Sciatic nerve (tissue), 2 donors: Measurements from ENCODE around the gene TBKBP1. TPM values are rescaled to one million over a fixed set of nuclear protein-coding genes. Genes with fewer than 3 reads are reported as not detected.
A peak's percentile ranks its signal among the peaks of the same experiment; 100 is the strongest.

ENCODE experiments used
- ATAC-seq: fragments of 200-7000 bp; cut with Tn5 transposase; one replicate; pipeline ENCODE4 v1.9.1; 2020; ENCODE audit warnings: mild to moderate bottlenecking, moderate library complexity
- DNase-seq: peaks from one replicate; pipeline ENCODE4 v3.0.0-alpha.2; 2020; ENCODE audit warnings: low spot score
- intact Hi-C: fragments of 100-400 bp; cut with DNase I; formaldehyde crosslinking; loops from one replicate; pipeline ENCODE4 v1.14.2; 2022
- total RNA-seq: library from RNA; stranded (reverse); fragmentation: NEBNext Ultra II Directional; extraction: Animal tissue kit (Norgen Biotek cat#: 25700); gene quantifications from one replicate; pipeline ENCODE4 v1.2.1, GENCODE V29; 2021
- donor health status: DM: no; HTN: no; CAD: no.
- donor health status: DM: no; HTN: no; CAD: no.

The TBKBP1 gene
- total RNA-seq, result 19.9 TPM

- DNase-seq (peak; percentile 80), ATAC-seq (peak; percentile 1)
- intact Hi-C loops, result no loop called here
These were observed at the start of gene TBKBP1 for GRCh38 chr17:47693731-47694580. TSS of gene TBKBP1 (plus strand) at chr17:47694161. CDS start at chr17:47696113, 1,952 bp downstream.

GRCh38 chr17:47644324-47644723 is 49.6 kb upstream of the TBKBP1 start:
- ATAC-seq, result no peak
- no peak for DNase-seq
- intact Hi-C loops, result no loop called here

GRCh38 chr17:47649153-47649971 is 44.6 kb upstream of the TBKBP1 start, which contains the start of gene KPNB1:
TSS of gene KPNB1 (plus strand) at chr17:47649919. CDS start at chr17:47650245, 326 bp downstream.
- ATAC-seq (peak; percentile 96), DNase-seq (peak; percentile 99)
- intact Hi-C loops, result no loop called here

GRCh38 chr17:47649972-47650524 is 43.9 kb upstream of the TBKBP1 start:
- peak; percentile 27 for ATAC-seq
- intact Hi-C loops, result no loop called here
- no peak for DNase-seq

GRCh38 chr17:47650525-47651522 is 43.1 kb upstream of the TBKBP1 start:
- DNase-seq (peak; percentile 96), ATAC-seq (peak; percentile 84)
- intact Hi-C loops, result no loop called here

- intact Hi-C loops, result no loop called here
- DNase-seq, result no peak
- no peak for ATAC-seq
These were observed 42.3 kb upstream of the TBKBP1 start for GRCh38 chr17:47651704-47652103.

- intact Hi-C loops, result no loop called here
- DNase-seq, result no peak
- ATAC-seq, result no peak
These were observed 41.4 kb upstream of the TBKBP1 start for GRCh38 chr17:47652570-47652969.

- ATAC-seq, result no peak
- intact Hi-C loops, result no loop called here
- no peak for DNase-seq
These were observed 40.5 kb upstream of the TBKBP1 start for GRCh38 chr17:47653442-47653841.

- intact Hi-C loops, result no loop called here
- ATAC-seq (no peak), DNase-seq (no peak)
These were observed 39.0 kb upstream of the TBKBP1 start for GRCh38 chr17:47654991-47655390.

GRCh38 chr17:47660064-47660492 is 33.9 kb upstream of the TBKBP1 start:
- intact Hi-C loops, result no loop called here
- ATAC-seq (no peak), DNase-seq (no peak)

GRCh38 chr17:47663912-47664623 is 29.9 kb upstream of the TBKBP1 start:
- intact Hi-C loops, result no loop called here
- DNase-seq (no peak), ATAC-seq (peak; percentile 73)

GRCh38 chr17:47664624-47664941 is 29.4 kb upstream of the TBKBP1 start:
- ATAC-seq (no peak), DNase-seq (no peak)
- intact Hi-C loops, result no loop called here

GRCh38 chr17:47665655-47666054 is 28.3 kb upstream of the TBKBP1 start:
- intact Hi-C loops, result no loop called here
- ATAC-seq, result no peak
- DNase-seq, result no peak

GRCh38 chr17:47669081-47669480 is 24.9 kb upstream of the TBKBP1 start:
- no peak for ATAC-seq
- intact Hi-C loops, result no loop called here
- DNase-seq, result no peak

GRCh38 chr17:47670064-47670463 is 23.9 kb upstream of the TBKBP1 start:
- intact Hi-C loops, result no loop called here
- no peak for ATAC-seq

GRCh38 chr17:47674499-47674898 is 19.5 kb upstream of the TBKBP1 start:
- DNase-seq (no peak), ATAC-seq (no peak)
- intact Hi-C loops, result no loop called here

More at GRCh38 chr17:47670064-47670463, 23.9 kb upstream of the TBKBP1 start:
- no peak for DNase-seq

GRCh38 chr17:47675380-47676198 is 18.4 kb upstream of the TBKBP1 start:
- ATAC-seq (no peak), DNase-seq (no peak)
- intact Hi-C loops, result no loop called here
